ENCODE measurements around the gene NLRX1.
"Not testable (repeated sequence)": the region's sequence is repeated elsewhere in the genome, so short reads cannot be mapped to it uniquely, and the experiment has no call there.

The NLRX1 gene

DNA sequence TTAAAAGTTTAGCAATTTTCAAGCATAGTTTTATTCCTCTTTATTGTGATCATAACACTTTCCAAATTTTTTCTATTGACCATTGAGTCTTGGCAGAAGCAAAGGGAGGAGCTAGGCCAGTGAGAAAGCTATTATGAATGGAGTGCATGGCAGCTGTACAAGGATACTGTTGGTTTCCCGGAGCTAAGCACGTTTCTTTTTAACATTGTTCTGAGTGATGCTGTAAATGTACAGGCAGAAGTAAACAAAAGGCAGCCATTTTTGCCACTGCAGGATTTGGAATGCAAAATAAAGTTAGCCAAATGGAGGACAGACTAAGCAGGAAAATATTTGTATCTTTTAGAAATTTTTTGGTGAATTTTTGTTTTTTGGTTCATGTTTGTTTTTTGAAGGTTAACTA is 53.8 kb downstream of the NLRX1 start:
- DNase-seq = no peak
- Mint-ChIP-seq H3K4me3 (no peak overlapping the region), H3K27me3 (ENCODE audit: low read depth, poor library complexity) (no peaks in the 10 kb centered on the region), H3K9me3 (no peaks in the 10 kb centered on the region), H3K27ac (peak overlapping the region; percentile 37), H3K4me1 (no peaks in the 10 kb centered on the region), H3K36me3 (ENCODE audit: low read depth) (peaks cover 33% of the 10 kb centered on the region)
- TF ChIP-seq, protein P1, sequence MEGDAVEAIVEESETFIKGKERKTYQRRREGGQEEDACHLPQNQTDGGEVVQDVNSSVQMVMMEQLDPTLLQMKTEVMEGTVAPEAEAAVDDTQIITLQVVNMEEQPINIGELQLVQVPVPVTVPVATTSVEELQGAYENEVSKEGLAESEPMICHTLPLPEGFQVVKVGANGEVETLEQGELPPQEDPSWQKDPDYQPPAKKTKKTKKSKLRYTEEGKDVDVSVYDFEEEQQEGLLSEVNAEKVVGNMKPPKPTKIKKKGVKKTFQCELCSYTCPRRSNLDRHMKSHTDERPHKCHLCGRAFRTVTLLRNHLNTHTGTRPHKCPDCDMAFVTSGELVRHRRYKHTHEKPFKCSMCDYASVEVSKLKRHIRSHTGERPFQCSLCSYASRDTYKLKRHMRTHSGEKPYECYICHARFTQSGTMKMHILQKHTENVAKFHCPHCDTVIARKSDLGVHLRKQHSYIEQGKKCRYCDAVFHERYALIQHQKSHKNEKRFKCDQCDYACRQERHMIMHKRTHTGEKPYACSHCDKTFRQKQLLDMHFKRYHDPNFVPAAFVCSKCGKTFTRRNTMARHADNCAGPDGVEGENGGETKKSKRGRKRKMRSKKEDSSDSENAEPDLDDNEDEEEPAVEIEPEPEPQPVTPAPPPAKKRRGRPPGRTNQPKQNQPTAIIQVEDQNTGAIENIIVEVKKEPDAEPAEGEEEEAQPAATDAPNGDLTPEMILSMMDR (IDR thresholded peaks at IDR 0.05) = no peak

DNA sequence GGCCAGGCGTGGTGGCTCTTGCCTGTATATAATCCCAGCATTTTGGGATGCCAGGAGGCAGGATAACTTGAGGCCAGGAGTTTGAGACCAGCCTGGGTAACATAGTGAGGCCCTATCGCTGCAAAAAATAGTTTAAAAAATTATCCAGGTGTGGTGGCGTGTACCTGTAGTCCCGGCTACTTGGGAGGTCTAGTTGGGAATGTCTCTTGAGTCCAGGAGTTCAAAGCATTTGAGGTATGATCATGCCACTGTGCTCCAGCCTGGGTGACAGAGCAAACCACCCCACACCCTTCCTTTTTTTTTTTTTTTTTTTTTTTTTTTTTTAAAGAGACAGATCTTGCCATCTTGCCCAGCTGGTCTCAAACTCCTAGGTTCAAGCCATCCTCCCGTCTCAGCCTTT is 54.4 kb downstream of the NLRX1 start:
- H3K27ac Mint-ChIP-seq = no peak overlapping the region

DNA sequence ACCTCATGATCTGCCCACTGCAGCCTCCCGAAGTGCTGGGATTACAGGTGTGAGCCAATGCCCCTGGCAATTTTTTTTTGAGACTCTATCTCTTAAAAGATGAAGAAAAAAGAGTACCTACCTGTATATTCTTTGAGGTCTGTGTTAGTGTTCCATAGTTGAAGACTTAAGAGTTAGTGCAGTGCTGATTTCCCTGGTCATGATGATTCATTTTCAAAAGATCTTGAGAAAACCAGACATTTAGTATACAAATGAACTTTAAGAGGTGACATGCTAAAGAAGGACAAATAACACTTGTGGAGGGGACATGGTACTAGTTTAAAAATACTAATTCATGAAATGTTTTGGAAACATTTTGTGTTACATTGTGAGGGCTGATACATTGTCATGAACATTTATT is 55.3 kb downstream of the NLRX1 start:
- Mint-ChIP-seq H3K27ac (no peak overlapping the region), H3K36me3 (ENCODE audit: low read depth) (peaks cover 42% of the 10 kb centered on the region), H3K27me3 (ENCODE audit: low read depth, poor library complexity) (no peaks in the 10 kb centered on the region), H3K9me3 (no peaks in the 10 kb centered on the region), H3K4me3 (no peak overlapping the region), H3K4me1 (no peaks in the 10 kb centered on the region)
- DNase-seq = no peak
- TF ChIP-seq, protein P1 (IDR thresholded peaks at IDR 0.05) = no peak

More for the DNA sequence above, 54.4 kb downstream of the NLRX1 start:
- no peaks in the 10 kb centered on the region for H3K9me3 Mint-ChIP-seq
- H3K27me3 Mint-ChIP-seq (ENCODE audit: low read depth, poor library complexity) = no peaks in the 10 kb centered on the region
- no peaks in the 10 kb centered on the region for H3K4me1 Mint-ChIP-seq
- peaks cover 36% of the 10 kb centered on the region for H3K36me3 Mint-ChIP-seq (ENCODE audit: low read depth)
- TF ChIP-seq, protein P1 (IDR thresholded peaks at IDR 0.05) = no peak
- H3K4me3 Mint-ChIP-seq = no peak overlapping the region
- no peak for DNase-seq

DNA sequence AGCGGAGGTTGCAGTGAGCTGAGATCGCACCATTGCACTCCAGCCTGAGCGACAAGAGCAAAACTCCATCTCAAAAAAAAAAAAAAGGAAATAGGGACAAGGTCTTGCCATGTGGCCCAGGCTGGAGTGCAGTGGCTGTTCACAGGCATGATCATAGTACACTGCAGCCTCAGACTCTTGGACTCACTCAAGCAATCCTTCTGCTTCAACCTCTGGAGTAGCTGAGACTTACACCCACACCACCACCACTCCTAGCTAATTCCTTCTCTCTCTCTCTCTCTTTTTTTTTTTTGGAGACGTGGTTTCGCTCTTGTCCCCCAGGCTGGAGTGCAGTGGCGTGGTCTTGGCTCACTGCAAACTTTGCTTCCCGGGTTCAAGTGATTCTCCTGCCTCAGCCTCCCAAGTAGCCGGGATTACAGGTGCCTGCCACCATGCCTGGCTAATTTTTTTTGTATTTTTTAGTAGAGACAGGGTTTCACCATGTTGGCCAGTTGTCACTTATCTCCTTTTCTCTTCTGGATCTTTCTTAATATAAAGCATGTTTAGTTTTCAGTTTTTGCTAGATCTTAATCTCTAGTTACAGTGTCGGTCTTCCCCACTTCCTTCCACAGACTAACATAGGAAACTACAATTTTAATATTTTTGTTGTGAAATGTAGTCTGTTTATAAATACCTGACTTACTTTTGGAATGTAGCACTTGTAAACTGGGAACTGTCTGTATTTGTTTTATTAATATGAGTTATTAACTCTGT is 60.2 kb downstream of the NLRX1 start:
- H3K4me1 Mint-ChIP-seq; H3K27ac Mint-ChIP-seq; H3K27me3 Mint-ChIP-seq (ENCODE audit: low read depth, poor library complexity): not testable (repeated sequence)

DNA sequence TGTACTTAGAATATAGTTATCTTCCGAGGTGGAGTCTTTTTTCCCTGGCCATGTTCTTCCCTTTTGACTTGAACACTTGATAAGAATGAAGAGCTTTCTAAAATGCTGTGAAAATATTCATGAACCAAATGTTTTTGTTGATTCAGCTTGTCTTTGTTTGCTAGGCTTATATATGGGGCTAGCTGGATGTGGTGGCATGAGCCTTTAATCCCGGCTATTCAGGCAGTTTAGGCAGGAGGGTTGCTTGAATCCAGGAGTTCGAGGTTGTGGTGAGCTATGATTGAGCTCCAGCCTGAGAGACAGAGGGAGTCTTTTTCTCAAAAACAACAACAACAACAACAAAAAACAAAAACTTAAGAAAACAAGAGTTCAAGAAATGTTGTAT is 60.8 kb downstream of the NLRX1 start:
- no peaks in the 10 kb centered on the region for H3K27me3 Mint-ChIP-seq (ENCODE audit: low read depth, poor library complexity)
- no peak for DNase-seq
- no peak overlapping the region for H3K4me3 Mint-ChIP-seq
- no peaks in the 10 kb centered on the region for H3K4me1 Mint-ChIP-seq
- TF ChIP-seq, protein P1 (IDR thresholded peaks at IDR 0.05) = no peak
- H3K9me3 Mint-ChIP-seq = peaks cover 4% of the 10 kb centered on the region
- H3K36me3 Mint-ChIP-seq (ENCODE audit: low read depth) = peaks cover 55% of the 10 kb centered on the region
- peak overlapping the region; percentile 81 for H3K27ac Mint-ChIP-seq

More for the DNA sequence above, 60.2 kb downstream of the NLRX1 start:
- not testable (repeated sequence) for DNase-seq, H3K9me3 Mint-ChIP-seq, H3K4me3 Mint-ChIP-seq
- H3K36me3 Mint-ChIP-seq (ENCODE audit: low read depth) = peaks cover 57% of the 10 kb centered on the region

DNA sequence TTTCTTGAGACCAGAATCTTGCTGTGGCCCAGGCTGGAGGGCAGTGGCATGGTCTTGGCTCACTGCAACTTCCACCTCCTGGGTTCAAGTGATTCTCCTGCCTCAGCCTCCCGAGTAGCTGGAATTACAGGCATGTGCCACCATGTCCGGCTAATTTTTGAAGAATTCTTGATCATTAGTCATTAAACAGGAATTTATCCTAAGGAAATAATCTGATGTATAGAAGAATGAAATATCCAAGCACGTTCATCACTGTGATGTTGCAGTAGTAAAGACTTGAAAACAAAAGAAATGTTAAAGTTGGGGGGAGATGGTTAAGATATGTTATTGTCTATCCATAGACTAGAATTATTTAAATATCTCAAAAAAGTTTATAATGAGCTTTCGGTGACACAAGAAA is 61.2 kb downstream of the NLRX1 start:
- no peak overlapping the region for H3K4me3 Mint-ChIP-seq
- peaks cover 54% of the 10 kb centered on the region for H3K36me3 Mint-ChIP-seq (ENCODE audit: low read depth)
- H3K27me3 Mint-ChIP-seq (ENCODE audit: low read depth, poor library complexity) = no peaks in the 10 kb centered on the region
- H3K9me3 Mint-ChIP-seq = peaks cover 4% of the 10 kb centered on the region
- no peak for DNase-seq
- H3K4me1 Mint-ChIP-seq = no peaks in the 10 kb centered on the region
- TF ChIP-seq, protein P1 (IDR thresholded peaks at IDR 0.05) = no peak
- H3K27ac Mint-ChIP-seq = no peak overlapping the region

Measured in nephron progenitor cell (in vitro differentiated cells).